ENCODE data around the gene MRPL34.

MRPL34 gene

DNA sequence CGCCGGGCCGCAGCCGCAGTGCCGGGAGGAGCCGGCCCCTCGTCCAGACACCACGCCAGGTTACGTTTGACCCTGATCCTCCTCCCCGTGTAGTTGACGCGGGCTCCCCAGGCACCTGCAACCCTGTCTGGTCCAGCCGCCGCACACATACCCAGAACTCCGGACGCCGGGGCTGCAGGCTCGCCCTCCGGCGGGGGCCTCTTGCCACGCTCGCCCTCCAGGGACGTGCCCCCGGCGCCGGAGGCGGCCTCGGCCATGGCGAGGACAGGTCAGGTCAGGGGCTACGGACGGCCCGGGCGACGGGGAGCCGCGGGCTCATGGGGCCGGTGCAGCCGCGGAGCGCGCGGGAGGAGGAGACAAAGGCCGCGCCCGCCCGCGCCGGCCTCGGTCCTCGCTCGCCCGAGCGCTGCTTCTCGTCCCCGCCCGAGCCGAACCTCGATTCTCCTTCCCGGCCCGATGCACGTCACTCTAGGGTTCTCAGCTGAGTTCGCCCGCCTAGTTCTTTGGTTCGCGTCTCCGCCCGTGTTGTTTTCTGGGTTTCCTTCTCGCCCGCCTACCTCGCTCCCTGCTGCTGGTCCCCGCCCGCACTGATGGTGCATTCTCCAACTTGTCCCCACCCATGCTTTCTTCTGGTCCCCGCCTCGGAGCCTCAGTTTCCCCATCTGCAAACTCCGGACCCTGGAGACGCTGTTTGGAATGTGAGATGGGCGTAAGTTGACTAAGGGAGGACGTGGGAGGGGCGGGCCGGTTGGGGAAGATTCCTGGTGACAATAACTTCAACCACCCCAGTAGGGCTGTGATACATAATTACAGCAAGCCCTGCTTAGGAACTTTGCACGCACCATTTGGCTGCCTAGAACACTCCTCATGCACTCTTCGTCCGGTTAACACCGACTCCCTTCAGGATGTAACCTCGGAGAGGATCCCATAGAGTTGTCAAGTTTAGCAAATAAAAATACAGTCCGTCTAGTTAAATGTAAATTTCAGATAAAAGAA is 29.0 kb downstream of the MRPL34 start, which contains the start of gene ANO8:
Gene ANO8, minus strand, starts transcription at position 442 of the 996 bp plus-strand sequence. Its CDS starts 185 bp downstream, at position 257.
- Histone ChIP-seq H3K4me3 (peak within 1 kb of the TSS; percentile 75 to 92 (median 82)), H3K9me3 (replicated peaks in 1 of 11) (peaks cover 0 to 9% (median 6%) of the 10 kb centered on the region in 11 experiments; a peak in 13 of 22 replicates), H3K9ac (peak within 1 kb of the TSS; percentile 82 to 89 (median 86)), H3K27me3 (peaks cover 6 to 17% (median 9%) of the 10 kb centered on the region in 11 experiments; a peak in 20 of 22 replicates), H4K20me1 (peaks cover 0 to 16% (median 4%) of the 10 kb centered on the region in 11 experiments; a peak in 9 of 22 replicates), H3K27ac (peak within 1 kb of the TSS; percentile 38 to 87 (median 83); a peak in 21 of 22 replicates), H3K36me3 (peaks cover 7 to 36% (median 15%) of the 10 kb centered on the region in 11 experiments; a peak in 18 of 22 replicates), H3K4me2 (peak within 1 kb of the TSS; percentile 89 to 100 (median 98)), H3K4me1 (peaks cover 45 to 62% (median 57%) of the 10 kb centered on the region in 10 experiments)
- TF ChIP-seq Cebpa-rat (IDR thresholded peaks at IDR 0.05): no peak

DNA sequence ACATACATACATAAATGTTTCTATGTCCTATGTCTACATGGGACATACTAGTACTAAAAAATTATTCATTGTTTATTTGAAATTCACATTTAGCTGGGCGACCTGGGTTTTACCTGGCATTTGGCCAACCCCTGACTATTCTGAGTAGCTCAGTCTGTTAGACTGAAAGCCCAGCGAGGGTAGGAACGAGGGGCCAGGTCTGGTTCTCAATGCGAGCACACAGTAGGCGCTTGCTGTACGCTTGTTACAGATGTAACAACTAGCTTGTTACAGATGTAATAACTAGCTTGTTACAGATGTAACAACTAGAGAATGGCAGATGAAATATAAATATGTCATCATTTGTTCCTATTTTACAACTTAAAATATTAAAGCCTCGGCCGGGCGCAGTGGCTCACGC is 29.9 kb downstream of the MRPL34 start:
- H3K9ac ChIP-seq: peak overlapping the region in 7 of 11 experiments; percentile 82 to 88 (median 86); a peak in 5 of 22 replicates
- no peak overlapping the region; a peak in 1 of 22 replicates for H3K27ac ChIP-seq
- H3K4me2 ChIP-seq: peak overlapping the region; percentile 83 to 100 (median 98)
- H3K9me3 ChIP-seq (replicated peaks in 1 of 11): peaks cover 0 to 9% (median 6%) of the 10 kb centered on the region in 11 experiments; a peak in 13 of 22 replicates
- H3K36me3 ChIP-seq: peaks cover 7 to 27% (median 15%) of the 10 kb centered on the region in 11 experiments; a peak in 18 of 22 replicates
- H3K4me1 ChIP-seq: peaks cover 38 to 61% (median 48%) of the 10 kb centered on the region in 10 experiments
- no peak for TF ChIP-seq Cebpa-rat (IDR thresholded peaks at IDR 0.05)
- H3K27me3 ChIP-seq: peaks cover 0 to 8% (median under 1%) of the 10 kb centered on the region in 11 experiments; a peak in 7 of 22 replicates
- H3K4me3 ChIP-seq: peak overlapping the region in 6 of 10 experiments; percentile 75 to 92 (median 82); a peak in 7 of 20 replicates
- H4K20me1 ChIP-seq: peaks cover 0 to 8% (median 0%) of the 10 kb centered on the region in 11 experiments; a peak in 5 of 22 replicates

DNA sequence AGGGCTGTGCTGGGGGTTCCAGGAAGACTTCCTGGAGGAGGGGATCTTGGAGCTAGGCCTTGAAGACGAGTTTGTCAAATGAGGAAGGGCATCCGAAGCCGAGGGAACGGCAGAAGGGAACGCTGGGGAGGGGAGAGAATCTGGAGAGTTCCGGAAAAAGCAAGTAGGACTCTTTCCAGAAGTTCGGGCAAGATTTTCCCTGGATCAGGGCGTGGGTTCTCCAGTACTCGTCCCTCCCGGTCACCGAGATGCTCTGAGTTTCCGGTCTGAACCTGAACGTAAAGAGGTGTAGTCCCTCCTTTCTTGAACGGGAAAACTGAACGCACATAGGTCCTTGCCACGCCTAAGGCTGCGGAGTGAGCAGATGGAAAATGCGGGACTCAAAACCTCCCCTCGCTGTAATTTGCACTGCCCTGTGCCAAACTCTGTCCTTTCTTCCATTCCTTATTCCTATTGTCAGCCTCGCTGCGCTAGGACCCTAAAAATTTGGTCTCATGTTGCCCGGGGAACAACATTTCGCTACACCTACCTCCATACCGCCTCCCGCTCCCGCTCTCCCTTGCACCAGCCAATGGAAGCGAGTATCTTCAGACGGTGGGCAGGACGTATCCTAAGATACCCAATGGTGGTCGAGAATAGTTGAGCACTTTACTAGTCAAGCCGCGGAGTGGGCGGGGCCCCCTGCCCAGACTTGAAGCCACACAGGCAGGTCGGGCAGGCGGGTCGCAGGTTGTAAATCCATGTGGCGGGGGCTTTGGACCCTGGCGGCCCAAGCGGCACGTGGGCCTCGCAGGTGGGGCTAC is 31.4 kb downstream of the MRPL34 start, which contains the start of gene GTPBP3:
Gene GTPBP3, plus strand, starts transcription at position 682 of the 803 bp plus-strand sequence. Its CDS starts 59 bp downstream, at position 741.
- Histone ChIP-seq H4K20me1 (no peaks in the 10 kb centered on the region), H3K27ac (peak within 1 kb of the TSS; percentile 76 to 87 (median 81)), H3K9me3 (replicated peaks in 1 of 11) (peaks cover 0 to 9% (median 6%) of the 10 kb centered on the region in 11 experiments; a peak in 13 of 22 replicates), H3K9ac (peak within 1 kb of the TSS; percentile 80 to 90 (median 85)), H3K27me3 (no peaks in the 10 kb centered on the region), H3K4me2 (peak within 1 kb of the TSS; percentile 96 to 100 (median 99)), H3K4me3 (peak within 1 kb of the TSS; percentile 72 to 91 (median 78)), H3K4me1 (peaks cover 35 to 70% (median 45%) of the 10 kb centered on the region in 10 experiments), H3K36me3 (peaks cover 19 to 33% (median 24%) of the 10 kb centered on the region in 11 experiments)
- TF ChIP-seq Cebpa-rat (IDR thresholded peaks at IDR 0.05): no peak

DNA sequence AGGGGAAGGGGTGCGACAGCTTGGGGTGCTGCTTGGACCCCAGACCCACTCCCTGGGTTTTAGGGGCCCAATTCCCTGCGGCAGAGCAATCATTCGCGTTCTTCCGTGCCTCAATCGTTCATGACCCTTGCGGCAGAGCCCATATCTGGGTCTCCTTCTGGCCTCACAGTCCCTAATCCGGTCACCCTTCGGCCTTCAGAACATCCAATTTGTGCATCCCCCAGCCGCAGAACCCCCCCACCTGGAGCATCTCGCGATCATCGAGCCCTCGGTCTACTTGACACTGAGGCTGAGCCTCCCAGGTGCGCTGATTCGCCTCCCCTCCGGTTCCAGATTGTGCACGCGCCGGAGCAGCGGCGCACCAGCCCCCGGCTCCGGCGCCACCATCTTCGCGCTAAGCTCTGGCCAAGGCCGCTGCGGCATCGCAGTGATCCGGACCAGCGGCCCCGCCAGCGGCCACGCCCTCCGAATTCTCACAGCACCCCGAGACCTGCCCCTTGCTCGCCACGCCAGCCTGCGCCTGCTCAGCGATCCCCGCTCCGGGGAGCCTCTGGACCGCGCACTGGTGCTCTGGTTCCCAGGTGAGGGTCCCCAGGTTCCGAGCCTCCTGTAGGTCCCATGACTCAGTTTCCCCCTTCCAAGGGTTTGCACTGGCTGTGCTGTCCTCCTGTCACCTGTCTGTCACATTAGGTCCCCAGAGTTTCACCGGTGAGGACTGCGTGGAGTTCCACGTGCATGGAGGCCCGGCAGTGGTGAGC is 32.2 kb downstream of the MRPL34 start:
- TF ChIP-seq Cebpa-rat (IDR thresholded peaks at IDR 0.05): no peak
- Histone ChIP-seq H3K27ac (peak overlapping the region in 10 of 11 experiments; percentile 6 to 86 (median 80); a peak in 19 of 22 replicates), H3K4me2 (peak overlapping the region; percentile 92 to 100 (median 99)), H3K36me3 (peaks cover 13 to 31% (median 22%) of the 10 kb centered on the region in 11 experiments), H4K20me1 (no peaks in the 10 kb centered on the region), H3K9ac (peak overlapping the region; percentile 71 to 90 (median 85)), H3K4me3 (peak overlapping the region; percentile 72 to 91 (median 78)), H3K4me1 (peaks cover 35 to 66% (median 43%) of the 10 kb centered on the region in 10 experiments), H3K27me3 (no peaks in the 10 kb centered on the region), H3K9me3 (replicated peaks in 1 of 11) (peaks cover 0 to 4% (median 2%) of the 10 kb centered on the region in 11 experiments; a peak in 13 of 22 replicates)

DNA sequence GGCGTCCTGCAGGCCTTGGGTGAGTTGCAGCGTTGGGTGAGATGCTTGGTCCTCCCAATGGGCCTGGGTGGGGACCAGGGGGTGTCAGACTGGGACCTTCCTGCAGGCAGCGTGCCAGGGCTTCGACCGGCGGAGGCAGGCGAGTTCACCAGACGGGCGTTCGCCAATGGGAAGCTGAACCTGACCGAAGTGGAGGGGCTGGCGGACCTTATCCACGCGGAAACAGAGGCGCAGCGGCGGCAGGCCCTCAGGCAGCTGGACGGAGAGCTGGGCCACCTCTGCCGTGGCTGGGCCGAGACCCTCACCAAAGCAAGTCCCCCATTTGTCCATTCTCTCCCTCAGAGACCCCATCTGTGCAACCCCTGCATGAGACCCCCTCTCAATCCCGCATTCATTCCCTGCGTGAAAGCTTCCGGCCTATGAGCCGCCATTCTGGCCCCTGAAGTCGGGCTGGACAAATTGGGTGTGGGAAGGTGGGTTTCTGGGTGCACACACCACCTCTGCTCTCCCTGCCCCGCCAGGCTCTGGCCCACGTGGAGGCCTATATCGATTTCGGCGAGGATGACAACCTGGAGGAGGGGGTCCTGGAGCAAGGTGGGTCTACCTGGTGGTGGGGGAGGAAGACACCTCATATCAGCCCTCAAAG is 32.9 kb downstream of the MRPL34 start:
- H3K36me3 ChIP-seq: peaks cover 8 to 32% (median 26%) of the 10 kb centered on the region in 11 experiments; a peak in 20 of 22 replicates
- H3K9me3 ChIP-seq (replicated peaks in 1 of 11): no peaks in the 10 kb centered on the region
- peak overlapping the region; percentile 72 to 91 (median 78) for H3K4me3 ChIP-seq
- H3K27me3 ChIP-seq: no peaks in the 10 kb centered on the region
- TF ChIP-seq Cebpa-rat (IDR thresholded peaks at IDR 0.05): no peak
- H3K4me2 ChIP-seq: peak overlapping the region; percentile 92 to 100 (median 99)
- H4K20me1 ChIP-seq: no peaks in the 10 kb centered on the region
- H3K4me1 ChIP-seq: peaks cover 35 to 65% (median 37%) of the 10 kb centered on the region in 10 experiments
- peak overlapping the region in 8 of 11 experiments; percentile 76 to 86 (median 80); a peak in 15 of 22 replicates for H3K27ac ChIP-seq
- peak overlapping the region; percentile 71 to 90 (median 85); a peak in 20 of 22 replicates for H3K9ac ChIP-seq

DNA sequence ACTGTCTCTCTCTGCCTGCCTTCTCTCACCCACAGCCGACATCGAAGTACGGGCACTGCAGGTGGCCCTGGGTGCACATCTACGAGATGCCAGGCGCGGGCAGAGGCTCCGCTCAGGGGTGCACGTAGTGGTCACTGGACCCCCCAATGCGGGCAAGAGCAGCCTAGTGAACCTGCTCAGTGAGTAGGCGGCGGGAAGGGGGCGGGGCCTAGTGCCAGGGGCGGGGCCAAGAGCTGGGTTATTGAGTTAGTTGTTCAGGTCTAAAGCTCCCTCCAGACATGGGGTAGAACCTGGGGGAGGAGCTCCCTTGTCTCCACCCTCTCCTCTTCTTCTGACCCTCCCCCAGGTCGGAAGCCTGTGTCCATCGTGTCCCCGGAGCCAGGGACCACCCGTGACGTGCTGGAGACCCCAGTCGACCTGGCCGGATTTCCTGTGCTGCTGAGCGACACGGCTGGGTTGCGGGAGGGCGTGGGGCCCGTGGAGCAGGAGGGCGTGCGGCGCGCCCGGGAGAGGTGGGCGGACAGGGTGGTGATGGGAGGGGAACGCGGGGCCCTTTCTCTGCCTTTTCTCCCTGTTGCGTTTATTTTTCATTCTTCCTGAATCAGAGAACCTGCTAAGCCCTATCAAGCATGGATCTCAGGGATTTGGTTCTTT is 33.5 kb downstream of the MRPL34 start:
- no peaks in the 10 kb centered on the region for H4K20me1 ChIP-seq
- H3K4me3 ChIP-seq: peak overlapping the region in 4 of 10 experiments; percentile 77 to 91 (median 78); a peak in 4 of 20 replicates
- H3K27me3 ChIP-seq: no peaks in the 10 kb centered on the region
- peak overlapping the region in 2 of 11 experiments; percentile 85 to 86; a peak in 2 of 22 replicates for H3K9ac ChIP-seq
- no peak overlapping the region for H3K27ac ChIP-seq
- peak overlapping the region; percentile 92 to 100 (median 99); a peak in 19 of 22 replicates for H3K4me2 ChIP-seq
- no peak for TF ChIP-seq Cebpa-rat (IDR thresholded peaks at IDR 0.05)
- peaks cover 8 to 39% (median 27%) of the 10 kb centered on the region in 11 experiments; a peak in 20 of 22 replicates for H3K36me3 ChIP-seq
- H3K4me1 ChIP-seq: peaks cover 28 to 59% (median 31%) of the 10 kb centered on the region in 10 experiments
- no peaks in the 10 kb centered on the region for H3K9me3 ChIP-seq (replicated peaks in 1 of 11)
